Sigmoid colon (tissue), 4 donors: ENCODE measurements around the gene PRKCA.

ENCODE experiments used
- CTCF ChIP-seq, 4 experiments: fragments of 450-650 bp in 3 of 4; fragments of 200-600 bp in 1 of 4; IDR thresholded peaks; one replicate each; pipeline ENCODE4 v1.5.1; 2016 to 2019; ENCODE audit warnings: antibody characterized with exemption in 4 of 4, mild to moderate bottlenecking in 3 of 4, moderate library complexity in 2 of 4
- EP300 ChIP-seq, 4 donors: sonication (generic); formaldehyde crosslinking; IDR thresholded peaks; one replicate each; pipeline ENCODE4 v1.6.1; 2017; ENCODE audit warnings: antibody characterized with exemption in 4 of 4
- POLR2A ChIP-seq, 2 donors: fragments of 450-650 bp; IDR thresholded peaks; one replicate each; pipeline ENCODE4 v1.6.1; 2016; ENCODE audit warnings: antibody characterized with exemption in 2 of 2, mild to moderate bottlenecking in 2 of 2, moderate library complexity in 2 of 2
- POLR2AphosphoS5 ChIP-seq, 4 donors: sonication (generic); formaldehyde crosslinking; IDR thresholded peaks; one replicate each; pipeline ENCODE4 v1.6.1; 2017; ENCODE audit warnings: antibody characterized with exemption in 4 of 4

- no peak for TF ChIP-seq CTCF (IDR thresholded peaks at IDR 0.05)
- no peak for TF ChIP-seq POLR2A (IDR thresholded peaks at IDR 0.05)
- no peak for TF ChIP-seq POLR2AphosphoS5 (IDR thresholded peaks at IDR 0.05)
- no peak for TF ChIP-seq EP300 (IDR thresholded peaks at IDR 0.05)
Measured at GRCh38 chr17:66448026-66448639, 145.7 kb downstream of the PRKCA start.
